CD4-positive, alpha-beta memory T cell (primary cell): Measurements from ENCODE around the gene SPATA31A3. TPM values are rescaled to one million over a fixed set of nuclear protein-coding genes. Genes with fewer than 3 reads are reported as not detected.
"Not testable (repeated sequence)": the region's sequence is repeated elsewhere in the genome, so short reads cannot be mapped to it uniquely, and the experiment has no call there.

Experiments used
- CTCF ChIA-PET: fragments of 350-600 bp; sonication (Branson Sonifier 250); formaldehyde crosslinking; loops from one replicate; lab custom pipeline; 2021; ENCODE audit warnings: inconsistent platforms; ENCODE audit not compliant: partially characterized antibody; lab: Charles Lee
- POLR2A ChIA-PET: fragments of 350-600 bp; sonication (Branson Sonifier 250); formaldehyde crosslinking; loops from one replicate; lab custom pipeline; 2021; ENCODE audit not compliant: partially characterized antibody; lab: Charles Lee
- DNase-seq, 5 donors: peaks; one replicate each; pipeline versions ENCODE4 v3.0.0 to v3.0.0-alpha.2; 2020 to 2022; ENCODE audit warnings: mixed read lengths in 1 of 5
- H3K27ac ChIP-seq: one replicate; pipeline ENCODE4 v1.7.0; 2013; ENCODE audit warnings: low read depth, low read length
- H3K27me3 ChIP-seq: 2 replicates; pipeline ENCODE4 v1.7.0; 2013; ENCODE audit warnings: mild to moderate bottlenecking, low read length, moderate library complexity; ENCODE audit not compliant: insufficient read depth
- H3K36me3 ChIP-seq: 2 replicates; pipeline ENCODE4 v1.7.0; 2013; ENCODE audit warnings: mild to moderate bottlenecking, low read length, moderate library complexity; ENCODE audit not compliant: insufficient read depth
- H3K4me1 ChIP-seq: 2 replicates; pipeline ENCODE4 v1.7.0; 2013; ENCODE audit warnings: mild to moderate bottlenecking, low read length, moderate library complexity; ENCODE audit not compliant: insufficient read depth
- H3K4me3 ChIP-seq, 2 donors: one replicate each; pipeline ENCODE4 v1.7.0; 2013; ENCODE audit warnings: low read length in 2 of 2, mild to moderate bottlenecking in 1 of 2
- H3K9me3 ChIP-seq, 2 donors: one replicate each; pipeline ENCODE4 v1.7.0; 2013; ENCODE audit warnings: low read length in 2 of 2, control low read depth in 1 of 2; ENCODE audit not compliant: control insufficient read depth in 1 of 2
- H3K27ac Mint-ChIP-seq, 7 donors: one replicate each; pipeline ENCODE4 v1.8.0; 2020 to 2021; ENCODE audit warnings: mixed read lengths in 7 of 7, mild to moderate bottlenecking in 6 of 7, inconsistent platforms in 3 of 7, moderate library complexity in 3 of 7
- H3K27me3 Mint-ChIP-seq, 2 donors: one replicate each; pipeline ENCODE4 v1.8.0; 2020 to 2021; ENCODE audit warnings: mixed read lengths in 2 of 2
- H3K36me3 Mint-ChIP-seq, 2 donors: one replicate each; pipeline ENCODE4 v1.8.0; 2020 to 2021; ENCODE audit warnings: mixed read lengths in 2 of 2, inconsistent platforms in 1 of 2, mild to moderate bottlenecking in 1 of 2
- H3K4me1 Mint-ChIP-seq, 4 donors: one replicate each; pipeline ENCODE4 v1.8.0; 2020 to 2021; ENCODE audit warnings: mixed read lengths in 4 of 4, mild to moderate bottlenecking in 1 of 4
- H3K4me3 Mint-ChIP-seq, 8 donors: one replicate each; pipeline ENCODE4 v1.8.0; 2020 to 2021; ENCODE audit warnings: mixed read lengths in 8 of 8, mild to moderate bottlenecking in 7 of 8, moderate library complexity in 6 of 8, inconsistent platforms in 3 of 8
- H3K9me3 Mint-ChIP-seq, 8 donors: one replicate each; pipeline ENCODE4 v1.8.0; 2020 to 2021; ENCODE audit warnings: mixed read lengths in 8 of 8, mild to moderate bottlenecking in 5 of 8, inconsistent platforms in 3 of 8, moderate library complexity in 1 of 8
- intact Hi-C: fragments of 100-400 bp; cut with micrococcal nuclease; formaldehyde crosslinking; loops from one replicate; pipeline ENCODE4 v1.15.1; 2023
- polyA plus RNA-seq, 2 donors: library from polyadenylated mRNA; unstranded; fragments of 300-500 nt; fragmentation: Illumina TruSeq; gene quantifications; one replicate each; pipeline ENCODE4 v1.2.3, GENCODE V29; 2021
- total RNA-seq, 2 experiments: library from RNA; stranded (reverse); gene quantifications; one replicate each; pipeline ENCODE4 v1.2.3, GENCODE V29; 2021

The SPATA31A3 gene
- not detected for total RNA-seq
- polyA plus RNA-seq: not detected

GRCh38 chr9:66992450-66992849, at the start of gene SPATA31A3:
TSS of gene SPATA31A3 (minus strand) at chr9:66992550. CDS start at chr9:66992521, 29 bp downstream.
- H3K27me3 ChIP-seq, POLR2A ChIA-PET, H3K4me3 Mint-ChIP-seq, H3K36me3 ChIP-seq, H3K36me3 Mint-ChIP-seq, H3K4me1 Mint-ChIP-seq, H3K4me1 ChIP-seq, H3K27me3 Mint-ChIP-seq, CTCF ChIA-PET, intact Hi-C loops, H3K9me3 ChIP-seq, H3K27ac ChIP-seq, H3K4me3 ChIP-seq, DNase-seq, H3K9me3 Mint-ChIP-seq, H3K27ac Mint-ChIP-seq: not testable (repeated sequence)

DNA sequence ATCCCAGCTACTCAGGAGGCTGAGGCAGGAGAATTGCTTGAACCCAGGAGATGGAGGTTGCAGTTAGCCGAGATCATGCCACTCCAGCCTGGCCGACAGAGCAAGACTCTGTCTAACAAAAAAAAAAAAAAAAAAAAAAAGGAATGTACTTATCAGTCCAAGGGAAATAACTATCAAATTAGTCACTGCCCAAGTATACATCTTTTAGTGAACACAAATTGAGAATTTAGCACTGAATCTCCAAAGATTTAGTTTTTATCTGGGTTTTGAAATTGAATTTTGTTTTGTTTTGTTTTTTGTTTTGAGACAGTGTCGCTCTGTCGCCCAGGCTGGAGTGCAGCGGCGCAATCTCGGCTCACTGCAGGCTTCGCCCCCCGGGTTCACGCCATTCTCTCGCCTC, 39.8 kb downstream of the SPATA31A3 start:
- H3K27ac Mint-ChIP-seq, H3K4me3 ChIP-seq, H3K27me3 Mint-ChIP-seq, intact Hi-C loops, H3K36me3 ChIP-seq, H3K27me3 ChIP-seq, H3K9me3 Mint-ChIP-seq, H3K36me3 Mint-ChIP-seq, H3K9me3 ChIP-seq, H3K27ac ChIP-seq, DNase-seq, H3K4me3 Mint-ChIP-seq, CTCF ChIA-PET, H3K4me1 ChIP-seq, POLR2A ChIA-PET, H3K4me1 Mint-ChIP-seq: not testable (repeated sequence)

GRCh38 chr9:66942400-66943155, 49.8 kb downstream of the SPATA31A3 start:
- H3K36me3 ChIP-seq, H3K27ac Mint-ChIP-seq, H3K4me1 Mint-ChIP-seq, CTCF ChIA-PET, H3K9me3 Mint-ChIP-seq, POLR2A ChIA-PET, H3K27ac ChIP-seq, H3K36me3 Mint-ChIP-seq, H3K4me1 ChIP-seq, intact Hi-C loops, DNase-seq, H3K9me3 ChIP-seq, H3K27me3 ChIP-seq, H3K4me3 Mint-ChIP-seq, H3K4me3 ChIP-seq, H3K27me3 Mint-ChIP-seq: not testable (repeated sequence)

DNA sequence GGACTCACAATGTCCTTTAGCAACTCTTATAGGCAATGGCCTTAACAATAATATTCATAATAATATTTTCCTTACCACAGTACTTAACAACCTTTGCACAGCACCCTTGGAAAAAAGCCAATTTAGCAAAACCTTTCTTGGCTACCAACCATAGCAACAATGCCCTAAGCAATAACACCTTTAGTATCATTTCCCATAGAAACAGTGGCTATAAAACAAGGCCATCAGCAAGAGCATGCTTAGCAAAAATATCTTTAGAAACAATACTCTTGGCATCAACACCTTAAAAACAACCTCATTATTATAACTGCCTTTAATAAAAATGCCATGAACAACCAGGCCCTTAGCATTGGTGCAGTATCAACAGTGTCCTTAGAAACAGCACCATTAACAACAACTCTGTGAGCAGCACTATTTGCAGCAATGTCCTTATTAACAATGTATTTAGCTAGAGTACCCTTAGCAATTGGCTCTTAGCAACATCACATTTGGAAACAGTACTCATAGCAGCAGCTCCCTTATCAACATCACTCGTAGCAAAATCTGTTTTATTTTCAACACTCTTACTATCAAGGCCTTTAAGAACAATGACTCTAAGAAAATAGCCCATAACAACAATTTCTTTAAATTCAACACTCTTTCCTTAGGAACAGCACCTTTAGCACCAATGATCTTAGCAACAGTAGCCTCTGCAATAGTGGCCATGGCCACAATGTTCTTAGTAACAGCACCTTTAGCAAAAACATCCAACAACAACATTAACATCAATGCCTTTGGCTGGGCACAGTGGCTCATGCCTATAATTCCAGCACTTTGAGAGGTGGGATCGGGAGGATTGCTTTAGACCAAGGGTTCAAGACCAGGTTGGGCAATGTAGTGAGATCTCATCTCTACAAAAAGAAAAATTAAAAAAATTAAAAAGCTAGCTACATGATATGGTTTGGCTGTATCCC, 52.2 kb downstream of the SPATA31A3 start:
- CTCF ChIA-PET, H3K27me3 ChIP-seq, H3K36me3 ChIP-seq, H3K4me3 ChIP-seq, H3K27ac Mint-ChIP-seq, intact Hi-C loops, POLR2A ChIA-PET, H3K4me1 Mint-ChIP-seq, H3K9me3 ChIP-seq, H3K36me3 Mint-ChIP-seq, H3K4me3 Mint-ChIP-seq, H3K27me3 Mint-ChIP-seq, H3K9me3 Mint-ChIP-seq, DNase-seq, H3K27ac ChIP-seq, H3K4me1 ChIP-seq: not testable (repeated sequence)

DNA sequence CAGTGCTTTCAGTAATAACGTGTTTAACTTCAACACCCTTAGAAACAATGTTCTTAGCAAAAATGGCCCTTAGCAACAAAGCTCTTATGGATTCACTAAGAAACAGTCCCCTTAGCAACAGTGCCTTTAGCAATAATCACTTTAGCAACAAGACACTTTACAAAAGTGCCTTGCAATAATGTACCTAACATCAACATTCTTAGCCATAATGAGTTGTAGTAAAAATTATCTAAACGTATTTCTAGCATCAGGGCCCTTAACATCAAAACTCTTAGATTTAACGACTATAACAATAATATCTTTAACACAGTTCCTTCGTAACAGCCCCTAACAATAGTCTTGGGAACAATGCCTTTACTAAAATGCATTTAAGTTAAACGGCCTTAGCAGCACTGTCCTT, 54.0 kb downstream of the SPATA31A3 start:
- H3K9me3 ChIP-seq, H3K27ac ChIP-seq, H3K9me3 Mint-ChIP-seq, H3K27ac Mint-ChIP-seq, H3K4me3 Mint-ChIP-seq, POLR2A ChIA-PET, DNase-seq, H3K4me3 ChIP-seq, H3K36me3 ChIP-seq, H3K27me3 ChIP-seq, intact Hi-C loops, CTCF ChIA-PET, H3K4me1 Mint-ChIP-seq, H3K4me1 ChIP-seq, H3K27me3 Mint-ChIP-seq, H3K36me3 Mint-ChIP-seq: not testable (repeated sequence)

GRCh38 chr9:66937662-66938061, 54.7 kb downstream of the SPATA31A3 start:
- H3K27ac ChIP-seq, H3K36me3 Mint-ChIP-seq, H3K27ac Mint-ChIP-seq, H3K4me3 ChIP-seq, H3K9me3 ChIP-seq, H3K27me3 ChIP-seq, DNase-seq, CTCF ChIA-PET, H3K4me1 Mint-ChIP-seq, H3K27me3 Mint-ChIP-seq, H3K9me3 Mint-ChIP-seq, H3K4me1 ChIP-seq, H3K36me3 ChIP-seq, POLR2A ChIA-PET, intact Hi-C loops, H3K4me3 Mint-ChIP-seq: not testable (repeated sequence)
